H54 (cell line): Measurements from ENCODE around the gene CHRM1.
"Not testable (repeated sequence)": the region's sequence is repeated elsewhere in the genome, so short reads cannot be mapped to it uniquely, and the experiment has no call there.

Experiments
- DNase-seq: peaks from one replicate; pipeline ENCODE4 v3.0.0; 2011; ENCODE audit warnings: low spot score, mixed read lengths; ENCODE audit not compliant: insufficient read length
- FAIRE-seq: peaks from 3 replicates; lab custom pipeline; 2011; peaks lifted over from hg19 to GRCh38; lab: Jason Lieb, UNC
- POLR2A ChIP-seq: IDR thresholded peaks from 2 replicates; pipeline ENCODE4 v1.6.1; 2011; ENCODE audit warnings: low read depth, mild to moderate bottlenecking, low read length

Gene CHRM1

DNA sequence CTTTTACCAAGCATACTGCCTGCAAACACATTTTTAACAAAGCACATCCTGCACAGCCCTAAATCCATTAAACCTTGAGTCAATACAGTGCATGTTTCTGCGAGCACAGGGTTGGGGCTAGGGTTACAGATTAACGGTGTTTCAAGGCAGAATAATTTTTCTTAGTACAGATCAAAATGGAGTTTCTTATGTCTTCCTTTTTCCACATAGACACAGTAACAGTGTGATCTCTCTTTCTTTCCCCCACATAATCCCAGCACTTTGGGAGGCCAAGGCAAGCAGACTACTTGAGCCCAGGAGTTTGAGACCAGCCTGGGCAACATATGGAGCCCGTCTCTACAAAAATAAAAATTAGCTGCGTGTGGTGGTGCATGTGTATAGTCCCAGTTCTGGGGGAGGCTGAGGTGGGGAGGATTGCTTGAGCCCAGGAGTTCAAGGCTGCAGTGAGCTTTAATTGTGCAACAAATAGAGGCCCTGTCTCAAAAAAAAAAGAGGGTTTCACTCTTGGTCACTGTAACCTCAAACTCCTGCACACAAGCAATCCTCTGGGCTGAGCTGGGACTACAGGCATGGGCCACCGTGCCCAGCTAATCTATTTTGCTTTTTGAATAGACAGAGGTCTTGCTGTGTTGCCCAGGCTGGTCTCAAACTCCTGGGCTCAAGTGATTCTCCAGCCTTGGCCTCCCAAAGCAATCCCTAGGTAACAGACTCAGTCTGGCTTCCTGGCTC lies 60.2 kb downstream of the CHRM1 start:
- DNase-seq = no peak
- TF ChIP-seq POLR2A = no peak
- no peak for FAIRE-seq

DNA sequence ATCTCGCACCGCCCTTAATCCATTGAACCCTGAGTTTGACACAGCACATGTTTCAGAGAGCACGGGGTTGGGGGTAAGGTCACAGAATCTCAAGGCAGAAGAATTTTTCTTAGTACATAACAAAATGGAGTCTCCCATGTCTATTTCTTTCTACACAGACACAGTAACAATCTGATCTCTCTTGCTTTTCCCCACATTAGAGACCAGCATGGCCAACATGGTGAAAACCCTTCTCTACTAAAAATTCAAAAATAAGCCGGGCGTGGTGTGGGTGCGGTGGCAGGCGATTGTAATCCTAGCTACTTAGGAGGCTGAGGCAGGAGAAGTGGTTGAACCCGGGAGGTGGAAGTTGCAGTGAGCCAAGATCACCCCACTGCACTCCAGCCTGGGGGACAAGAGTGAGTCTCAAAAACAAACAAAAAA lies 61.9 kb downstream of the CHRM1 start:
- DNase-seq, FAIRE-seq: not testable (repeated sequence)
